Skeletal muscle tissue (tissue), 4 donors: ENCODE results near the gene PEX11A. TPM values are rescaled to one million over a fixed set of nuclear protein-coding genes. Genes with fewer than 3 reads are reported as not detected.

Source experiments
- H3K27ac ChIP-seq: one replicate; pipeline ENCODE4 v1.7.0; 2013; ENCODE audit warnings: mild to moderate bottlenecking, low read depth, low read length, inconsistent platforms
- H3K27me3 ChIP-seq, 3 donors: one replicate each; pipeline ENCODE4 v1.7.0; 2013; ENCODE audit warnings: low read length in 3 of 3; ENCODE audit not compliant: control insufficient read depth in 3 of 3, insufficient read depth in 3 of 3
- H3K36me3 ChIP-seq, 3 donors: one replicate each; pipeline ENCODE4 v1.7.0; 2013; ENCODE audit warnings: low read length in 3 of 3; ENCODE audit not compliant: control insufficient read depth in 3 of 3, insufficient read depth in 3 of 3
- H3K4me1 ChIP-seq, 3 donors: one replicate each; pipeline ENCODE4 v1.7.0; 2013; ENCODE audit warnings: low read length in 3 of 3, mild to moderate bottlenecking in 3 of 3; ENCODE audit not compliant: control insufficient read depth in 3 of 3, insufficient read depth in 3 of 3
- H3K4me3 ChIP-seq, 3 donors: one replicate each; pipeline ENCODE4 v1.7.0; 2013; ENCODE audit warnings: low read length in 3 of 3
- H3K9ac ChIP-seq, 3 donors: one replicate each; pipeline ENCODE4 v1.7.0; 2013; ENCODE audit warnings: low read length in 3 of 3, mild to moderate bottlenecking in 3 of 3, moderate library complexity in 2 of 3, low read depth in 1 of 3
- H3K9me3 ChIP-seq, 3 donors: one replicate each; pipeline ENCODE4 v1.7.0; 2013; ENCODE audit warnings: low read length in 3 of 3; ENCODE audit not compliant: control insufficient read depth in 3 of 3
- total RNA-seq: library from RNA; depleted of rRNA; stranded (reverse); fragments of >200 nt; gene quantifications from one replicate; pipeline ENCODE4 v1.2.3, GENCODE V29; 2014
- donor health status: Osteomylitis.

PEX11A gene
- total RNA-seq, 1 donor from 2014 or later = 8.9 TPM

GRCh38 chr15:89680282-89680873, 10.2 kb downstream of the PEX11A start:
- Histone ChIP-seq H3K36me3 (peaks cover 0 to 8% (median 2%) of the 10 kb centered on the region in 3 donors), H3K4me1 (peaks cover 16 to 26% (median 23%) of the 10 kb centered on the region in 3 donors), H3K9ac (no peak overlapping the region), H3K27me3 (no peaks in the 10 kb centered on the region), H3K4me3 (peak overlapping the region in 1 of 3 donors; percentile 34), H3K27ac (peak overlapping the region; percentile 9), H3K9me3 (no peaks in the 10 kb centered on the region)

- no peak within 1 kb of the TSS for H3K4me3 ChIP-seq
- peaks cover 0 to 4% (median 2%) of the 10 kb centered on the region in 3 donors for H3K36me3 ChIP-seq
- H3K9ac ChIP-seq = peak within 1 kb of the TSS in 1 of 3 donors; percentile 40
- H3K27me3 ChIP-seq = no peaks in the 10 kb centered on the region
- H3K27ac ChIP-seq = peak within 1 kb of the TSS; percentile 9
- H3K9me3 ChIP-seq = no peaks in the 10 kb centered on the region
- peaks cover 16 to 26% (median 23%) of the 10 kb centered on the region in 3 donors for H3K4me1 ChIP-seq
Measured at GRCh38 chr15:89679212-89679611, 11.3 kb downstream of the PEX11A start, which contains the start of gene PLIN1. Gene PLIN1 (minus strand): TSS chr15:89679367. CDS start chr15:89677489, 1,878 bp downstream.

GRCh38 chr15:89677381-89677780, 13.2 kb downstream of the PEX11A start:
- no peaks in the 10 kb centered on the region for H3K27me3 ChIP-seq
- no peak overlapping the region for H3K9ac ChIP-seq
- no peaks in the 10 kb centered on the region for H3K9me3 ChIP-seq
- no peak overlapping the region for H3K4me3 ChIP-seq
- no peaks in the 10 kb centered on the region for H3K36me3 ChIP-seq
- peaks cover 19 to 29% (median 25%) of the 10 kb centered on the region in 3 donors for H3K4me1 ChIP-seq
- H3K27ac ChIP-seq = no peak overlapping the region

- Histone ChIP-seq H3K27ac (no peak overlapping the region), H3K4me1 (peaks cover 12 to 22% (median 18%) of the 10 kb centered on the region in 3 donors), H3K4me3 (no peak overlapping the region), H3K9me3 (no peaks in the 10 kb centered on the region), H3K9ac (no peak overlapping the region), H3K27me3 (no peaks in the 10 kb centered on the region), H3K36me3 (no peaks in the 10 kb centered on the region)
Measured at GRCh38 chr15:89675606-89676005, 14.9 kb downstream of the PEX11A start.

- Histone ChIP-seq H3K9ac (no peak overlapping the region), H3K36me3 (no peaks in the 10 kb centered on the region)
Measured at GRCh38 chr15:89674526-89674925, 16.0 kb downstream of the PEX11A start.

GRCh38 chr15:89673165-89673512, 17.4 kb downstream of the PEX11A start:
- Histone ChIP-seq H3K4me3 (no peak overlapping the region), H3K36me3 (no peaks in the 10 kb centered on the region), H3K9me3 (no peaks in the 10 kb centered on the region), H3K27ac (no peak overlapping the region), H3K4me1 (peaks cover 2 to 3% (median 3%) of the 10 kb centered on the region in 3 donors), H3K9ac (no peak overlapping the region), H3K27me3 (no peaks in the 10 kb centered on the region)

More at GRCh38 chr15:89674526-89674925, 16.0 kb downstream of the PEX11A start:
- no peaks in the 10 kb centered on the region for H3K27me3 ChIP-seq
- H3K4me1 ChIP-seq = peaks cover 7 to 11% (median 9%) of the 10 kb centered on the region in 3 donors
- no peak overlapping the region for H3K27ac ChIP-seq
- H3K9me3 ChIP-seq = no peaks in the 10 kb centered on the region
- H3K4me3 ChIP-seq = no peak overlapping the region

GRCh38 chr15:89672221-89673164, 18.1 kb downstream of the PEX11A start:
- Histone ChIP-seq H3K9me3 (no peaks in the 10 kb centered on the region), H3K27ac (no peak overlapping the region), H3K4me3 (no peak overlapping the region), H3K27me3 (no peaks in the 10 kb centered on the region), H3K9ac (peak overlapping the region in 1 of 3 donors; percentile 25), H3K4me1 (peaks cover 2 to 3% (median 3%) of the 10 kb centered on the region in 3 donors), H3K36me3 (no peaks in the 10 kb centered on the region)

GRCh38 chr15:89671687-89672086, 18.9 kb downstream of the PEX11A start:
- Histone ChIP-seq H3K27me3 (no peaks in the 10 kb centered on the region), H3K27ac (no peak overlapping the region), H3K4me1 (peaks cover 2 to 3% (median 3%) of the 10 kb centered on the region in 3 donors), H3K36me3 (no peaks in the 10 kb centered on the region), H3K9ac (no peak overlapping the region), H3K4me3 (no peak overlapping the region), H3K9me3 (no peaks in the 10 kb centered on the region)

- Histone ChIP-seq H3K9me3 (no peaks in the 10 kb centered on the region), H3K36me3 (no peaks in the 10 kb centered on the region), H3K27ac (no peak overlapping the region), H3K4me3 (no peak overlapping the region), H3K27me3 (no peaks in the 10 kb centered on the region), H3K9ac (no peak overlapping the region), H3K4me1 (peaks cover 2 to 4% (median 3%) of the 10 kb centered on the region in 3 donors)
Measured at GRCh38 chr15:89670971-89671560, 19.5 kb downstream of the PEX11A start.
